Type B pancreatic cell (in vitro differentiated cells): ENCODE data around the gene ANLN. TPM values are rescaled to one million over a fixed set of nuclear protein-coding genes. Genes with fewer than 3 reads are reported as not detected.

Source experiments
- DNase-seq: peaks from one replicate; pipeline ENCODE4 v3.0.0; 2021; ENCODE audit warnings: mixed read lengths; ENCODE audit not compliant: unreplicated experiment; ENCODE audit errors: extremely low spot score
- H3K27ac Mint-ChIP-seq: 2 replicates; pipeline ENCODE4 v1.8.0; 2021; ENCODE audit warnings: mild to moderate bottlenecking, mixed read lengths
- H3K27me3 Mint-ChIP-seq: 2 replicates; pipeline ENCODE4 v1.8.0; 2021; ENCODE audit warnings: mixed read lengths
- H3K36me3 Mint-ChIP-seq: 2 replicates; pipeline ENCODE4 v1.8.0; 2021; ENCODE audit warnings: mixed read lengths
- H3K4me1 Mint-ChIP-seq: one replicate; pipeline ENCODE4 v1.8.0; 2021; ENCODE audit warnings: mixed read lengths; ENCODE audit not compliant: unreplicated experiment
- H3K4me3 Mint-ChIP-seq: 2 replicates; pipeline ENCODE4 v1.8.0; 2021; ENCODE audit warnings: mild to moderate bottlenecking, mixed read lengths
- H3K9me3 Mint-ChIP-seq: 2 replicates; pipeline ENCODE4 v1.8.0; 2021; ENCODE audit warnings: mixed read lengths
- total RNA-seq: library from RNA; stranded (reverse); gene quantifications from 2 replicates; pipeline ENCODE4 v1.2.1, GENCODE V29; 2021; ENCODE audit warnings: low replicate concordance
- TF ChIP-seq, protein P1 (sequence below): fragments of 200-600 bp; sonication (generic); conservative IDR thresholded peaks from 2 replicates; pipeline ENCODE4 v1.5.0; 2021; ENCODE audit warnings: antibody characterized with exemption, mild to moderate bottlenecking

The ANLN gene
- total RNA-seq, 1 donor from 2014 or later, result 68.3 TPM

DNA sequence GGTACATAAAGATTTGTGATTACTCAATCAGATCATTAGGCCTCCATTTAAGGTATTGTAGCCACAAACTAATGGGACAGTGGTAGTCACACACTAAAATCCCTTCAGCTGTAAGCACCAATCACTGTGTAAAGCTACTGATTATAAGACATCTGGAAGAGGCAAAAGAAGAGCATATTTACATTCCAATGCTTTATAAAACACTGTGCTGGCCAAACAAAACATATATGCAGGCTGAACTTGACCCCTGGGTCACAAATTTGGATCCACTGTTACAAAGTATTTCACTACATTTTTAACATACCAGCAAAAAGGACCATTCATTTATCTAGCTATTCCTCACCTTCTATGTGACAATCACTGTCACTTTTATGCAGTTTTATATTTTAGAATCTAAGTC lies 41.4 kb upstream of the ANLN start:
- Mint-ChIP-seq H3K4me3 (no peak overlapping the region), H3K36me3 (no peaks in the 10 kb centered on the region), H3K4me1 (peaks cover 19% of the 10 kb centered on the region), H3K27me3 (no peaks in the 10 kb centered on the region), H3K9me3 (peaks cover 3% of the 10 kb centered on the region), H3K27ac (no peak overlapping the region)
- DNase-seq, result no peak
- TF ChIP-seq, protein P1, sequence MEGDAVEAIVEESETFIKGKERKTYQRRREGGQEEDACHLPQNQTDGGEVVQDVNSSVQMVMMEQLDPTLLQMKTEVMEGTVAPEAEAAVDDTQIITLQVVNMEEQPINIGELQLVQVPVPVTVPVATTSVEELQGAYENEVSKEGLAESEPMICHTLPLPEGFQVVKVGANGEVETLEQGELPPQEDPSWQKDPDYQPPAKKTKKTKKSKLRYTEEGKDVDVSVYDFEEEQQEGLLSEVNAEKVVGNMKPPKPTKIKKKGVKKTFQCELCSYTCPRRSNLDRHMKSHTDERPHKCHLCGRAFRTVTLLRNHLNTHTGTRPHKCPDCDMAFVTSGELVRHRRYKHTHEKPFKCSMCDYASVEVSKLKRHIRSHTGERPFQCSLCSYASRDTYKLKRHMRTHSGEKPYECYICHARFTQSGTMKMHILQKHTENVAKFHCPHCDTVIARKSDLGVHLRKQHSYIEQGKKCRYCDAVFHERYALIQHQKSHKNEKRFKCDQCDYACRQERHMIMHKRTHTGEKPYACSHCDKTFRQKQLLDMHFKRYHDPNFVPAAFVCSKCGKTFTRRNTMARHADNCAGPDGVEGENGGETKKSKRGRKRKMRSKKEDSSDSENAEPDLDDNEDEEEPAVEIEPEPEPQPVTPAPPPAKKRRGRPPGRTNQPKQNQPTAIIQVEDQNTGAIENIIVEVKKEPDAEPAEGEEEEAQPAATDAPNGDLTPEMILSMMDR, result no peak

GRCh38 chr7:36348771-36349170 lies 40.9 kb upstream of the ANLN start:
- Mint-ChIP-seq H3K27me3 (no peaks in the 10 kb centered on the region), H3K4me3 (no peak overlapping the region), H3K27ac (no peak overlapping the region), H3K4me1 (peaks cover 19% of the 10 kb centered on the region), H3K36me3 (no peaks in the 10 kb centered on the region), H3K9me3 (peaks cover 3% of the 10 kb centered on the region)
- no peak for DNase-seq
- TF ChIP-seq, protein P1, result no peak

DNA sequence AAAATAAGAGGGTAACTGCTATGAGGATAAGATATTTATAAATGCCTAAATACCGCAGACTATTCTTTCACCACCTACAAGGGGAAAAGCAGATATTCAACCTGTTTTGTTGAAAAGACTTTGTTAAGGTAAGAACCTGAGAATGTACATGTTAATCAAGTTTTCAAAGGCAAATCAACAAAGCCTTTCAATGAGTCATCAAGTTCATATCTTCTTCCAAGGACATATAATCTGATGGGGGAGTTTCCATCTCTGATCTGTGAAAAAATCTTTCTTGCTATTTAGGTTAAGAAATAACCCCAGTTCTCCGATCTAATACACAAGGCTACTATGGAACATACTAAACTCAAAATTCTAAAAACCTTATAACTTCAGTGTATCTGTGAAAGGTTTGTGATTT lies 40.0 kb upstream of the ANLN start:
- H3K9me3 Mint-ChIP-seq, result peaks cover 3% of the 10 kb centered on the region
- peaks cover 19% of the 10 kb centered on the region for H3K4me1 Mint-ChIP-seq
- H3K27ac Mint-ChIP-seq, result no peak overlapping the region
- no peaks in the 10 kb centered on the region for H3K27me3 Mint-ChIP-seq
- no peaks in the 10 kb centered on the region for H3K36me3 Mint-ChIP-seq
- H3K4me3 Mint-ChIP-seq, result no peak overlapping the region
- DNase-seq, result no peak
- TF ChIP-seq, protein P1, result no peak

- DNase-seq, result no peak
- Mint-ChIP-seq H3K4me3 (no peak overlapping the region), H3K4me1 (no peaks in the 10 kb centered on the region), H3K27me3 (no peaks in the 10 kb centered on the region), H3K36me3 (peaks cover 3% of the 10 kb centered on the region), H3K9me3 (no peaks in the 10 kb centered on the region), H3K27ac (no peak overlapping the region)
- TF ChIP-seq, protein P1, result no peak
These were observed 34.2 kb upstream of the ANLN start for GRCh38 chr7:36355490-36355889.

GRCh38 chr7:36357054-36357453 lies 32.6 kb upstream of the ANLN start:
- no peak for DNase-seq
- H3K4me3 Mint-ChIP-seq, result no peak overlapping the region
- TF ChIP-seq, protein P1, result no peak
- H3K9me3 Mint-ChIP-seq, result no peaks in the 10 kb centered on the region
- peaks cover 3% of the 10 kb centered on the region for H3K36me3 Mint-ChIP-seq
- no peaks in the 10 kb centered on the region for H3K4me1 Mint-ChIP-seq
- H3K27ac Mint-ChIP-seq, result no peak overlapping the region
- H3K27me3 Mint-ChIP-seq, result no peaks in the 10 kb centered on the region

DNA sequence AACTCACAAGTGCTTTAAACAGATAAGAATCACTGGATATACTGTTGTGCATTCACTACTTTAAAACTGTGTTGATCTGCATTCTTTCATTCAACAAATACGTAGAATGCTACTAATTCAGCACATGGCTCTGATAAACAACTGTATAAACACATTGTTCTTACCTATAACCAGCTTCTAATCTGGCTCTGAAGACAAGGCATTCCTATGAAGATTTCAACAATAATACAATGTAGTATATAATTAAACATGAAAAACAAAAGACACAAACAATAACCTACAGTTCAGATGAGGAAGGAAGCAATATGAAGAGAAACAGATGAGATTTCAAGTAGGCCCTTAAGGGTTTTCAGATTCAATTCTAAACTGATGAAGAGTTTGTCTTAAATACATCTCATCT lies 31.1 kb upstream of the ANLN start:
- Mint-ChIP-seq H3K9me3 (no peaks in the 10 kb centered on the region), H3K4me3 (no peak overlapping the region), H3K27ac (no peak overlapping the region), H3K36me3 (peaks cover 8% of the 10 kb centered on the region), H3K27me3 (no peaks in the 10 kb centered on the region), H3K4me1 (no peaks in the 10 kb centered on the region)
- TF ChIP-seq, protein P1, result no peak
- DNase-seq, result no peak
